Iris pigment epithelial cell (primary cell): ENCODE measurements around the gene NCCRP1.

Experiments
- DNase-seq: peaks from one replicate; pipeline ENCODE4 v3.0.0-alpha.2; 2011; ENCODE audit warnings: low read depth

Gene NCCRP1

DNA sequence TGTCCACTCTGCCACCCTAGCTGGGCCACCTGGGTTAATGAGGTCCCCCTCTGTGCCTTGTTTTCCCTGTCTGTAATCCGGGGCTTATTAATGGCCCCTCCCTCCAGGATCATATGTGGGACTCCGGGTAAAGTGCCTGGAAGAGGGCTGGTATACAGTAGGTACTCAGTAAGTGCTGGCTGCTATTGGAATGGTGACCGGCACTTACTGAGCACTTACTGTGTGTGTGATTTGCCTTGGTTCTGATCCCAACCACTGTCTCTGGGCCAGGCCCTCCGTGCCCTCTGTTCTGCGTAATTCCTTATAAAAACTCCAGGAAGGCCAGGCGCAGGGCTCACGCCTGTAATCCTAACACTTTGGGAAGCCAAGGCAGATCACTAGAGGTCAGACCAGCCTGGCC lies 30.9 kb upstream of the NCCRP1 start:
- no peak for DNase-seq

DNA sequence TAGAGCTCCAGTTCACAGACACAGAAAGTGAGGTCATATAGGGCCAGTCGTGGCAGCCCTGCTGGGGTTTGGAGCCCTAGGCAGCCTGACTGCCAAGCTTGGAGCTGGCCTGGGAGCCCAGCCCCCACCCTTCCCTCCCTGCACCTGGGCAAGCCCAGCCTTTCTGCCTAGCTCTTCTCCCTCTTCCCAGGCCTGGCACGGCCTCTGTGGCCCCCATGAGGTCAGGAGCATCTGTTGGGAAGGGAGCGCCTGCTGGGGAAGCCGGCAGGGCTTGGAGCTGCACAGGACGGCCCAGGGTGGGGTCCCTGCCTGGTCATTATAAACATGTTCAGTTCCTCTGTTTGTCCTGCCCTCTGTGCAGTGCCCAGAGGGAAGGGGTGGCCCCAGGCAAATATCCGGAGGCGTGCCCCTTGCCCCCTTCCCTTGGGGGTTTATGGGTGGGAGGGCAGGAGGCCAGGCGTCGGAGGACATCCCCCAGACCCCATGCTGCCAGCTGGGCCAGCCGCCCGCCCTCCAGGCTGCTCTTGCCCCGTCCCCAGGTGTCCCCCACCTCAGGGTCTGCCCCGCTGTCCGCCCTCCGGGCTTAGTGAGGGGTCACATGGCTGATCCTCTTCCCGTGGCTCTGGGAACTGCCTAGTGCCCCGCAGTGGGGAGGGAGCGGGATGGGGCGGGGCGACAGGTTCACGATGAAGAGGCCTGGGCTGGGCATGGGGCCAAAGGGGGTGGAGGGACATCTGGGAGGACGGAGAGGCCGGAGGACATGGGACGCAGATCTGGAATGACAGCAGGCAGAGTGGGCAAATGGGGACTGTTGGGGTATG lies 30.0 kb upstream of the NCCRP1 start:
- peak; percentile 8 for DNase-seq

DNA sequence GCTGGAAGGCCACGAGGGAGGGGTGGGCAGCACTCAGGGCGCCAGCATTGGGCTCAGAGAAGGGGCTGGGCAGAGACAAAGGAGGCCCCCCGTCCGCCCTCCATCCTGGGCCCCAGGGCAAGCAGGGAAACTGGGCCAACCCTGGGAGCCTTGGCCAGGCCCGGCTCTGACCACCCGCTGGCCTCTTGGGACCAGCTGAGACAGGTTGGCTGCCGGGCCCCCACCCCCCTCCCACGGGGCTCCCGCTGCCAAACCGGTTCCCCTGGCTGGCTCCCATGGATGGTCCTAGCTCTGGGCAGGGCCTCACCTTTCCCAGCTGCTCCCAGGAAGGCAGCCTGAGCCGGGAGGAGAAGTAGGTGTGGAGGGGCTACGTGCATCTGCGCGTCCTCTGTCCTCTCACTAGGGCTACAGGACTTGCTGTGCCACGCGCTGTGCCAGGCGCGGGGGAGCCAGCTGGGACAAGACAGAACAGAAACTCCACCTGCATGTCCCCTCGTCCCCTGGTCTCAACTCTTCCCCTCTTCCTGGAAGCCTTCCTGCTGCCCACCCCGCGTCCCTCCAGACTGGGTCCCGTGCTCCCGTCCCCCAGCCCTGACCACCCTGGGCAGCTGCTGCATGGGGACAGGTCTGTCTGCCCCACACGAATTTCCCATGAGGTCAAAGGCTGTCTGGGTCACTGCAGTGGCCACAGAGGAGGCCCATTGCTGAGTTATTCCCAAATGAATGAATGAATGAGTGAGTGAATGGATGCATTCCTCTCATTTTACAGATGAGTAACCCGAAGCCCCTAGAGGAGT lies 29.1 kb upstream of the NCCRP1 start:
- no peak for DNase-seq

DNA sequence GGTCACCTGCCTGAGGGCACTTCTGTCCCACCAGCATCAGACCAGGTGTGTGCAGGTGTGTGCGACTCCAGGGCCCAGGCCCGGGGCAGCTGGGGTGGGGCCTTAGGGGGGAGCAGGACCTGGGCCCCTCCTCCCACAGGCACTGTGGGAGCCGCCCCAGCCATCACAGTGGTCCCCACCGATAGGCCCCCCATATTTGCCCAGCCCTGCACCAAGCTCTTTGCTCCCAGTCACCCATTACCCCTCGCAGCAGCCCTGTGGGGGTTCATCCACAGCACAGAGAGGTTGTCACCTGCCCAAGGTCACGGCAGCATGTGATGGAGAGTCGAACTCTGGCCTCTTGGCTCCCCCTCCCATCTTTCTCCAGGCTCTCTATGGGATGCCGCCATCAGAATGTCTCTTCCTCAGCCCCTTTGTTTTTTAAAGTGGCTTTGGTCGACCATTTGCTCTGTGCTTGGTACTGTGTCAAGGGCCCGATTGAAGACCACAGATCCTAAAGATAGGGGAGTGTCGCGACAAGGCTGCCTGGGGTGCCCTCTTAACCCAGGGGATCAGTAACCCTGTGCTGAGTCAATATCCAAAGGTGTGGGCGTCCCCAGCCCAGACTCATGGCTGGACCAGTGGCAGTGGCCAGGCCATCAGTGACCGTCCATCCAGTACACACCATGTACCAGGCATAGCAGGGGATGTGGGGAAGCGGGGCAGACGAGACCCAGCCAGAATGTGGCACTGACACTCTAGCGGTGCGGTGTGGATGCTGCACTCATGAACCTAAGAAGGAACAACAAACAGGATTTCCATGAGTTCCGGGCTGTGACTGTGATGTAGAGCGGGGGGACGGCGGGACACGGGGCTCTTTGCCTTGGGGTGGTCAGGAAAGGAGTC lies 28.3 kb upstream of the NCCRP1 start:
- DNase-seq, result no peak

DNA sequence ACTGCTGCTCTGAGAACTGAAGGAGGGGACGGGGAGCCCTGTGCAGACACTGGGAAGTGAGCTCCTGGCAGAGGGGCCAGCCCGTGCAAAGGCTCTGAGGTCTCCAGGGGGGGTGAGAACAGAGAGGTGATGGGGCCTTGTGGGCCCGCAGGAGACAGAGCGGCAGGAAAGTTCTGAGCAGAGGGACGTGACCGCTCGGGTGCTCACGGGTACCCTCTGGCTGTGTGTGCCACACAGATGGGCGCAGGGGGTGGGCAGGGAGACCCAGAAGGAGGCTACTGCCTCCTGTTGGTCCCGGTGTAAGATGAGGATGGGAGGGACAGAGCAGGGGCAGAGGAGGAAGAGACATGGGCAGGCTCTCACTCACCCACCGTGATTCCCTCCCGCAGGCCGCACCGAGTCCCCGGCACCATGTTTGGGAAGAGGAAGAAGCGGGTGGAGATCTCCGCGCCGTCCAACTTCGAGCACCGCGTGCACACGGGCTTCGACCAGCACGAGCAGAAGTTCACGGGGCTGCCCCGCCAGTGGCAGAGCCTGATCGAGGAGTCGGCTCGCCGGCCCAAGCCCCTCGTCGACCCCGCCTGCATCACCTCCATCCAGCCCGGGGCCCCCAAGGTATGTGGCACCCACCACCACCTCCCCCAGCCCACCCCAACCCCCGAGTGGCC lies 27.5 kb upstream of the NCCRP1 start:
- no peak for DNase-seq

DNA sequence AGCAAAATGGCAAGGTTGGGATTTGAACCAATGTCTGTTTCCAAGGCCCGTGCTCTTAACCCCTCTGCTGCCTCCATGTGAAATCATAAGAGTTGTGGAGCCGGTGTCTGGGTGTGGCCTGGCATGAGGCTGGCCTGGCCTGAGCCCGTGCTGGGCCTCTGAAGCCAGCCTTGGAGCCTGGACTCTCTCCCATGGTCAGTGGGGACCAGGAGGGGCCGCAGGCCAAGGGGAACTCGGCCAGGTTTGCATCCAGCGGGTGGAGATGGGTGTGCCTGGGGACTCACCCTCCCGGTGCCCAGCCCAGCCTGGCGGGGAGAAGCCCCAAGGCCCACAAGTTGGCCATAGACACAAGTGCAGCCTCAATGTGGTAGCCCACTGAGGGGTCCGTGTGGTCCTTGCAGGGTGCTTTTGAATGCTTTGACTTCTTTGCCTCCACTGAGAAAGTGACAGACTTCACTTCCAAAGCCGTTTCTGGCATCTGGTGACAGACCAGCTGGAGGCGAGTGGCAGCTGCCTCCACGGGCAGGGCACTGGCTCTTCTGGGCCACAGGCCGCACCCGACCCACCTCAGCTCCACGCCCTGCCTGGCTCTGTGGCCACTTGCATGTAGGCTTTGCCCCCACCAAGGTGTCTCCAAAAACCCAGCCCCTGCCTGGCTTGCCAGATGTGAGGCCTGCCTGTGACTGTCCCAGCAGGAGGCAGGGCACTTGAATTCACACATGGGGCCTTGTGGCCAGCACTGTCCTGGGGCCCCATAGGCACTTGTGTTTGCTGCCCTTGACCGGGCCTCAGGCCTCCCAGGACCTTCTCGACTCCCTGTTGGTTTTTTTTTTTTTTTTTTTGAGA lies 26.2 kb upstream of the NCCRP1 start:
- no peak for DNase-seq

DNA sequence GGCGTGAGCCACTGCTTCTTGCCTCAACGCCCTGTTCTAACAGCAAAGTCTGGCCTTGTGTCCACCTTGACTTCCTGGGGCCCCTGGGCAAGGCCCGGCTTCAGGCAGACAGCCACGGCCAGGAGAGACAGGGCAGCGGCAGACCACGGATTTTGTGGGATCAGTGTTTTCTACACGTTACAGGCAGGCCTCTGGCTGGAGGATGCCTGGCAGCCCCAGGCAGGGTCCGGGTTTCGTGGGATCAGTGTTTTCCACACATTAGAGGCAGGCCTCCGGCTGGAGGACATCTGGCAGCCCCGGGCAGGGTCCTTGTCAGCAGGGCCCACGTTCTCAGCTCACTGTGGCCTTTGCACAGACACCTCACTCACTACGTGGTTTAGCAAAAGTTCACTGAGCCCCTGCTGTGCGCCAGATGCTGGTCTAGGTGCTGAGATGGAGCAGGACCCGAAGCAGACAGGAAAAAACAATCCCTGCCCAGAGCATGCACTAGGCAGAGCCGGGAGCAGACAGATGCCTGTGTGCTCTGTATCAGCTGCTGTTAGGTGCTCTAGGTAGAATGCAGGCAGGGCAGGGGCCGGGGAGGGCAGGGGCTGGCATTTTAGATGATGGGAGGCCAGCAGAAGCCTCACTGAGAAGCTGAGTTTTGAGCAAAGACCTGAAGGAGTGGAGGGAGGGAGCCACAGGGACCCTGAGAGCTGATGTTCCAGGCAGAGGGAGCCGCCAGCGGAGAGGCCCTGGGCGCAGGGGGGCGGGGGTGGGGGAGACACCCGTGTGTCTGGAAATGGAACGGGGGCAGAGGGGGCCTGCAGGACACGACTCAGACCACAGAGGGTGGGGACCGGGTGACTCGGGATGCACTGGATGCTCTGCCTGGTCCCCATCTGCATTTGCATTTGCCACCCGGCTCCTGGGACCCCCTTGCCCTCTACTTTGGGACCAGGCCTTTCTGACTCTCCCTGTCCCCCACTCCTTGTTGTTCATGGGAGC lies 25.0 kb upstream of the NCCRP1 start:
- DNase-seq, result no peak

DNA sequence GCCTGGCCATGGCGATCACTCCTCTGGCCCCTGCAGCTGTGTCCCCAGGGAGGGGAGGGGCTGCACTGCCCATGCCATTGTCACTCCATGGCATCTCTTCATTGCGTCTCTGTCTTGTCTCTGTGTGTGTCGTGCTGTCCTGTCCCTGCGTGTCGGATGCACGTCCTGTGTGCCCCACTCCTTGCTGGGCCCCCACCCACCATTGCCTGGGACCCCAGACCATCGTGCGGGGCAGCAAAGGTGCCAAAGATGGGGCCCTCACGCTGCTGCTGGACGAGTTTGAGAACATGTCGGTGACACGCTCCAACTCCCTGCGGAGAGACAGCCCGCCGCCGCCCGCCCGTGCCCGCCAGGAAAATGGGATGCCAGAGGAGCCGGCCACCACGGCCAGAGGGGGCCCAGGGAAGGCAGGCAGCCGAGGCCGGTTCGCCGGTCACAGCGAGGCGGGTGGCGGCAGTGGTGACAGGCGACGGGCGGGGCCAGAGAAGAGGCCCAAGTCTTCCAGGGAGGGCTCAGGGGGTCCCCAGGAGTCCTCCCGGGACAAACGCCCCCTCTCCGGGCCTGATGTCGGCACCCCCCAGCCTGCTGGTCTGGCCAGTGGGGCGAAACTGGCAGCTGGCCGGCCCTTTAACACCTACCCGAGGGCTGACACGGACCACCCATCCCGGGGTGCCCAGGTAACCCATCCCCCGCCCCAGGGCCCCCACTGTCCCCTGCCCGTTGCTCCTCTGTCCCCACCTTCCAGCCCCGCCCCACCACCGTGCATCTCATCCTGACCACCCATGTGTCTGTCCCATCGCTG lies 23.9 kb upstream of the NCCRP1 start:
- no peak for DNase-seq

DNA sequence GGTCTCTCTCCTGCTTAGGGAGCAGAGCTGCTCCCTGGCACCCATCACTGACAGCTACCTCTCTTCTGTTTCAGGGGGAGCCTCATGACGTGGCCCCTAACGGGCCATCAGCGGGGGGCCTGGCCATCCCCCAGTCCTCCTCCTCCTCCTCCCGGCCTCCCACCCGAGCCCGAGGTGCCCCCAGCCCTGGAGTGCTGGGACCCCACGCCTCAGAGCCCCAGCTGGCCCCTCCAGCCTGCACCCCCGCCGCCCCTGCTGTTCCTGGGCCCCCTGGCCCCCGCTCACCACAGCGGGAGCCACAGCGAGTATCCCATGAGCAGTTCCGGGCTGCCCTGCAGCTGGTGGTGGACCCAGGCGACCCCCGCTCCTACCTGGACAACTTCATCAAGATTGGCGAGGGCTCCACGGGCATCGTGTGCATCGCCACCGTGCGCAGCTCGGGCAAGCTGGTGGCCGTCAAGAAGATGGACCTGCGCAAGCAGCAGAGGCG lies 23.2 kb upstream of the NCCRP1 start:
- no peak for DNase-seq

DNA sequence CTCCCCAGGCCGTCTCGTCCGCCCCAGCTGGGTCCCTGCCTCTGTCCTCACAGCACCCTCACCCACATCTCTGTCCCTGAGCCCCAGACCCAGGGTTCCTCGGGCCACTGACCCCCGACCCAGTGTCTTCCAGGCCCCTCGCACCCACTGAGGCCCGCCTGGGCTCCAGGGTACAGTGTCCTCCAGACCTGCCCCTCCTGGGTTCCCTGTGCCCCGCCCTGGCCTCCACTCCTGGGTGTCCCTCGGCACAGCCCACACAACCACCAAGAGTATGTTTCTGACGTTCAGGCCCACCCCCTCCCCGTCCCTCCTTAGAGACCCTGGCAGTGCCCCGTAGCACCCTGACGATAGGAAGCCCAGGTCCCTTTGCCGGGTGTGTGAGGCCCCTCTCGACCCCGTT lies 22.6 kb upstream of the NCCRP1 start:
- no peak for DNase-seq

DNA sequence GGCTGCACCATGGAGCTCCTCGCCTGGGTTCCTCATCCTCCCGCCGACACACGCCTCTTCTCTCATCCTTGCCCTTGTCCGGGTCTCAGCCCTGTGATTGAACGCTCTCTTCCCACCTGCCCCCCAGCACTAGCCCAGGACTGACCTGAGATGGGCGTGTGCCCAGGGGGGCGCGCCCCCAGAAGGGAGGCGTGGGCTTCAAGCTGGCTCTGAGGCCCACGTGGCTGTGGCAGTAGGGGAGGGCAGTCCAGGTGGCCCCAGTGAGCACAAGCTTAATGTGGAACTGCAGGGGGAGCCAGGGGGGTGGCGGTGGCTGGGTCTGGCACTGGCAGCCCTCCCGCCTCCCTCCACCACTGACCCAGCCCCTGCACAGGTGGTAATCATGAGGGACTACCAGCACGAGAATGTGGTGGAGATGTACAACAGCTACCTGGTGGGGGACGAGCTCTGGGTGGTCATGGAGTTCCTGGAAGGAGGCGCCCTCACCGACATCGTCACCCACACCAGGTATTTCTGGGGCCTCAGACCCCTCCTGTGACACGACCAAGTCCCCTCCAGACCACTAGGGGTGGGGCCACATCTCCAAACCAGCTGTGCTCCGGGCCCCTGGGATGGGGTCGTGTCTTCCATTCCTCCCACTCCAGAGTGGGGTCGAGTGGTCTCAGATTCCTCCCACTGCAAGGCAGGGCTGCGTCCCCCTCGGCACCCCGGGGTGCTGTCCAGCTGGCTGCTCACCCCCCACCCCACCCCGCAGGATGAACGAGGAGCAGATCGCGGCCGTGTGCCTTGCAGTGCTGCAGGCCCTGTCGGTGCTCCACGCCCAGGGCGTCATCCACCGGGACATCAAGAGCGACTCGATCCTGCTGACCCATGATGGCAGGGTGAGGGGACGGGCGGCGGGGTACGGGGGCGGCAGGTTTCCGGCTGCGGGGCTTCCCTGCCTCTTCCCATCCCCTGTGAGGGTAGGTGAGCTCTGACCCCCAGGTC lies 21.9 kb upstream of the NCCRP1 start:
- no peak for DNase-seq

DNA sequence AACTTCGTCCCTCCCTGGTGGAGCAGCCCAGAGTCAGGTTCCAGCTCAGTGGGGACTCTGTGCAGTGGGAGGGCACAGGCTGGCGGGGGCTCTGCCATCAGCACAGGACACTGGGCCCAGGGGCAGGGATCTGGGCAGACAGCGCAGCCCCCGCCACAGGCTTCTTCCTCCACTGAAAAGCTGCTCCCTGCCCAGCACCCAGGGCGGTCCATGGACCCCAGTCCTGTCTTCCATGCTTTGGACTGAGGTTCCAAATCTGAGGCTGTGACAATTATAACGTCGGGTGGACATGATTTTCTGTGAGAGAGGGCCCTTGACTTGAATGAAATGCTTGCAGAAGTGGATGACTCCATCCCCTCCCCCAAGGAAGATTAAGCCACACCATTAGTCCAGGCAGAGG lies 21.2 kb upstream of the NCCRP1 start:
- DNase-seq, result no peak

DNA sequence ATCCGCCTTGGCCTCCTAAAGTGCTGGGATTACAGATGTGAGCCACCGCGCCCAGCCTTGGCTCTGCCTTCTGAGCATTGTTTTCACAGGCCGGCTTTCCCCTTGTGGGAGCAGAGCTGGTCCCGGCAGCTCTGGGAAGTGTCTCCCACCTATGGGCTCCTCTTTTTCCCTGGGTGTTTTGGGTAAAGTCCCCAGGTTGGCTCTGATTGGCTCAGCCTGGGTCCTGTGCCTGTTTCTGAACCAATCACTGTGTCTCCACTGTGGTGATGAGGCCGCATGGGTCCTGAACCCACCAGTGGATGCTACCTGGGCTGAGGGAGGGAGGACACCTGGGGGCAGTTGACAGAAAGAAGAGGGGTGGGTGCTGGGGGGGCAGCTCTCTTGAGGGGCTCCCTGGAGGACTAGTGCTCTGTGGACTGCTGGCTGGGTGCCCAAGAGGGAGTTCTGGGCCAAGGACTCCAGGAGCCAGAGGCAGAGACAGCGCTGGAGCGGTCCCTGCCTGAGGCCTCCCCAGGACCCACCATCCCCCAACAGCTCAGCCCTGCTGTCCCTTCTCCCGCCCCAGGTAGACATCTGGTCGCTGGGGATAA lies 19.6 kb upstream of the NCCRP1 start:
- no peak for DNase-seq

DNA sequence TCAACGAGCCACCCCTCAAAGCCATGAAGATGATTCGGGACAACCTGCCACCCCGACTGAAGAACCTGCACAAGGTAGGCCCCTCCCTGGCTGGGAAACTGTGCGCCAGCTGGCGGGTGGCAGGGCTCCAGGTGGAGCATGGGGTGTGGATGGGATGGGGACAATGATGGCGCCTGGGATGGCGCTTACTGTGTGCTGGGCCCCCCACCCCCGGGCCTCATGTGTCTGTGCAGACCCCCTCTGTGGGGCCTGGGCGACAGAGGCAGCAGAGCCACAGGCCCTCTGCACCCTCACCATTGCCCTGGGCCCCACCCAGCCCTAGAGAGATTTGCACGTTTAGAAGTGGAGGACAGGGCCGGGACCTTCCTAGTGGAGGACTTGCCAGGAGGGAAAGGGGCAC lies 19.0 kb upstream of the NCCRP1 start:
- DNase-seq, result no peak

DNA sequence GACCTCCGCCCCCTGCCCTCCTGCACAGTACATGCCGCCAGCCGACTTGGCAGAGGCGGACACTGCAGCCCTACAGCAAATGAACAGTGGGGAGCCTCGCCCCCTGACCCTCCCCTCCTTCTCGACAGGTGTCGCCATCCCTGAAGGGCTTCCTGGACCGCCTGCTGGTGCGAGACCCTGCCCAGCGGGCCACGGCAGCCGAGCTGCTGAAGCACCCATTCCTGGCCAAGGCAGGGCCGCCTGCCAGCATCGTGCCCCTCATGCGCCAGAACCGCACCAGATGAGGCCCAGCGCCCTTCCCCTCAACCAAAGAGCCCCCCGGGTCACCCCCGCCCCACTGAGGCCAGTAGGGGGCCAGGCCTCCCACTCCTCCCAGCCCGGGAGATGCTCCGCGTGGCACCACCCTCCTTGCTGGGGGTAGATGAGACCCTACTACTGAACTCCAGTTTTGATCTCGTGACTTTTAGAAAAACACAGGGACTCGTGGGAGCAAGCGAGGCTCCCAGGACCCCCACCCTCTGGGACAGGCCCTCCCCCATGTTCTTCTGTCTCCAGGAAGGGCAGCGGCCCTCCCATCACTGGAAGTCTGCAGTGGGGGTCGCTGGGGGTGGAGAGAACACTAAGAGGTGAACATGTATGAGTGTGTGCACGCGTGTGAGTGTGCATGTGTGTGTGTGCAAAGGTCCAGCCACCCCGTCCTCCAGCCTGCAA lies 18.3 kb upstream of the NCCRP1 start:
- no peak for DNase-seq

DNA sequence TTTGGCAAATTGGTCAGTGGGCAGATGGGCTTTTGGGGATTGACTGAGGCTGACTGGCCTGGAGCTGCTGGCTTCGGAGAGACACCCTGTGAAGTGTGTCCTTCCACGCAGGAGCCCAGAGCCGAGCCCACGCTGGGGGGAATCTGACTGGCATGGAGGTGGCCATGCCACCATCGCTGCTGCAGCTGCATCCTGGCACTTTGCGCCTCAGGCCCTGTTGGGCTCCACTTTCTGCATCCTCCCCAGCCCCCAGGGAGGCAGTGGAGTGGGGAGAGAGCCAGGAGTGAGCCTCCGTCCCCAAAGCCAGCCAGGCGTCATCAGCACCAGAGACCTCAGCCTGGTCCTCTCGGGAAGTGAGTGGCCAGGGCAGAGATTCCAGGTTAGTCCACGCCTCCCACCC lies 17.0 kb upstream of the NCCRP1 start:
- DNase-seq, result no peak
